Right lobe of liver (tissue), 4 donors: Measurements from ENCODE around the gene CACNG8.

Source experiments
- CTCF ChIP-seq, 4 donors: fragments of 200-600 bp in 3 of 4; fragments of 450-650 bp in 1 of 4; IDR thresholded peaks; one replicate each; pipeline versions ENCODE4 v1.5.1 to v1.8.0; 2016 to 2022; ENCODE audit warnings: antibody characterized with exemption in 4 of 4, mild to moderate bottlenecking in 2 of 4
- POLR2A ChIP-seq: fragments of 450-650 bp; IDR thresholded peaks from one replicate; pipeline ENCODE4 v1.6.1; 2017; ENCODE audit warnings: antibody characterized with exemption, mild to moderate bottlenecking
- donor health status: DM: no; HTN: no; CAD: no.
- donor health status: DM: no; HTN: no; CAD: no.
- donor health status: DM: no; HTN: yes; CAD: no.

- TF ChIP-seq CTCF (IDR thresholded peaks at IDR 0.05) (no peak), POLR2A (no peak)
Measured at GRCh38 chr19:54009440-54009839, 46.7 kb downstream of the CACNG8 start.
